Loucy (cell line): ENCODE measurements around the gene MMP24.

Experiments used
- CTCF ChIP-seq: fragments of 200-600 bp; sonication (generic); conservative IDR thresholded peaks from 2 replicates; pipeline ENCODE4 v1.5.1; 2014; ENCODE audit warnings: mild to moderate bottlenecking, antibody characterized with exemption, low read length
- EZH2phosphoT487 ChIP-seq: fragments of 200-600 bp; IDR thresholded peaks from 2 replicates; pipeline ENCODE4 v1.6.1; 2018; ENCODE audit warnings: antibody characterized with exemption, mild to moderate bottlenecking, moderate library complexity, borderline replicate concordance

DNA sequence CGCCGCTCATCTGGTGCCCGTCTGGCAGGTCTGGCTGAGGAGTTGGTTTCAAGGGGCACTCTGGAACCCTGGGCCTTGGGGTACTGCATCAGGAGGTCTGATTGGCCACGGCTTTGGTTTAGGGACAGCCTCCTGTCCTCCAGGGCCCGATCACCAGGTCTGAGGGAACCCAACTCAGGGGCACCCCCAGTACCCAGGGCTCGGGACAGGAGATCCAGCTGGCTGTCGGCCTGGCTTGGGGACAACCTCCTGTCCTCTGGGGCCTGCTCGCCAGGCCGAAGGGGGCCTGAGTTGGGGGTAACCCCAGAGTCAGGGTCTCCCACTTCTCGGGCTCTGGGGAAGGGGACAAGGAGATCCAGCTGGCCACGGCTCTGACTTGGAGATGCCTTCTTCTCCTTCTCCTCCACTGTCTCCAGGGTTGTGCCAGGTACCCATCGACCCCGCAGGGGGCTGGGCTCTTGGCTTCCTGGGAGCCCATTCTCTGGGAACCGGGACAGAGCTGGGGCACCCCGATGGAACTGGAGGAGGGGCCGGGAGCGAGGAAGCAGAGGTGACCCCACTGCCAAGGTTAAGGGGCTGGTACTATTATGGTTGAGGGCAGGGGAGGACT, 60.5 kb downstream of the MMP24 start:
- no peak for TF ChIP-seq CTCF
- no peak for TF ChIP-seq EZH2phosphoT487
